Hepatocyte (in vitro differentiated cells): ENCODE measurements around the gene CDH4. TPM values are rescaled to one million over a fixed set of nuclear protein-coding genes. Genes with fewer than 3 reads are reported as not detected.

Experiments used
- DNase-seq: peaks from one replicate; pipeline ENCODE4 v3.0.0-alpha.2; 2016; ENCODE audit warnings: low spot score
- H2AFZ ChIP-seq: fragments of 200-600 bp; sonication (generic); 2 replicates; pipeline ENCODE4 v1.6.0; 2016; ENCODE audit warnings: antibody characterized with exemption, mild to moderate bottlenecking
- H3K27ac ChIP-seq: fragments of 200-600 bp; sonication (generic); 2 replicates; pipeline ENCODE4 v1.5.1; 2016; ENCODE audit warnings: mild to moderate bottlenecking
- H3K27me3 ChIP-seq: fragments of 200-600 bp; sonication (generic); 2 replicates; pipeline ENCODE4 v1.6.1; 2016
- H3K36me3 ChIP-seq: fragments of 200-600 bp; sonication (generic); replicated peaks from 2 replicates; pipeline ENCODE4 v1.5.1; 2016; ENCODE audit warnings: low read depth; ENCODE audit not compliant: insufficient read depth
- H3K4me1 ChIP-seq: fragments of 200-600 bp; sonication (generic); 2 replicates; pipeline ENCODE4 v1.5.1; 2016; ENCODE audit warnings: mild to moderate bottlenecking, moderate library complexity; ENCODE audit not compliant: insufficient read depth
- H3K4me2 ChIP-seq: fragments of 200-600 bp; sonication (generic); 2 replicates; pipeline ENCODE4 v1.6.0; 2016
- H3K4me3 ChIP-seq: fragments of 200-600 bp; sonication (generic); 2 replicates; pipeline ENCODE4 v1.5.1; 2016; ENCODE audit warnings: mild to moderate bottlenecking
- H3K79me2 ChIP-seq: fragments of 200-600 bp; sonication (generic); 2 replicates; pipeline ENCODE4 v1.6.0; 2017; ENCODE audit warnings: mild to moderate bottlenecking
- H3K9me2 ChIP-seq: fragments of 200-600 bp; sonication (generic); replicated peaks from 2 replicates; pipeline ENCODE4 v1.6.0; 2017; ENCODE audit warnings: mild to moderate bottlenecking; ENCODE audit not compliant: insufficient read depth
- H3K9me3 ChIP-seq: fragments of 200-600 bp; sonication (generic); 2 replicates; pipeline ENCODE4 v1.5.1; 2016; ENCODE audit warnings: low read depth, mild to moderate bottlenecking
- H4K20me1 ChIP-seq: fragments of 200-600 bp; sonication (generic); 2 replicates; pipeline ENCODE4 v1.6.0; 2016; ENCODE audit warnings: mild to moderate bottlenecking; ENCODE audit not compliant: insufficient read depth, poor library complexity, severe bottlenecking
- CTCF ChIP-seq: fragments of 200-600 bp; sonication (generic); IDR thresholded peaks from 2 replicates; pipeline ENCODE4 v1.5.1; 2016; ENCODE audit warnings: antibody characterized with exemption, mild to moderate bottlenecking; ENCODE audit not compliant: poor library complexity
- EZH2 ChIP-seq: fragments of 200-600 bp; sonication (generic); IDR thresholded peaks from 2 replicates; pipeline ENCODE4 v1.6.1; 2016; ENCODE audit warnings: antibody characterized with exemption, mild to moderate bottlenecking, borderline replicate concordance
- EZH2phosphoT487 ChIP-seq: fragments of 200-600 bp; sonication (generic); IDR thresholded peaks from one replicate; pipeline ENCODE4 v1.6.1; 2018; ENCODE audit warnings: antibody characterized with exemption, mild to moderate bottlenecking, low read depth, moderate library complexity; ENCODE audit not compliant: unreplicated experiment, severe bottlenecking
- WGBS: methylation state at CpG from one replicate; pipeline ENCODE4 v1.1.6; 2016; ENCODE audit warnings: low lambda C conversion rate; ENCODE audit errors: missing lambda C conversion rate; 5-methylcytosine and 5-hydroxymethylcytosine counted together
- polyA plus RNA-seq: library from polyadenylated mRNA; unstranded; fragments of >200 nt; fragmentation: Nextera tagmentation; extraction: Ambion mirVana; gene quantifications from 2 replicates; pipeline ENCODE4 v1.2.1, GENCODE V29; 2016
- total RNA-seq: library from RNA; depleted of rRNA; stranded (reverse); fragments of >200 nt; gene quantifications from 2 replicates; pipeline ENCODE4 v1.2.3, GENCODE V29; 2014

Gene CDH4
- total and polyA plus RNA-seq, 2 experiments from 2014 or later, result 0.53 to 0.73 TPM

DNA sequence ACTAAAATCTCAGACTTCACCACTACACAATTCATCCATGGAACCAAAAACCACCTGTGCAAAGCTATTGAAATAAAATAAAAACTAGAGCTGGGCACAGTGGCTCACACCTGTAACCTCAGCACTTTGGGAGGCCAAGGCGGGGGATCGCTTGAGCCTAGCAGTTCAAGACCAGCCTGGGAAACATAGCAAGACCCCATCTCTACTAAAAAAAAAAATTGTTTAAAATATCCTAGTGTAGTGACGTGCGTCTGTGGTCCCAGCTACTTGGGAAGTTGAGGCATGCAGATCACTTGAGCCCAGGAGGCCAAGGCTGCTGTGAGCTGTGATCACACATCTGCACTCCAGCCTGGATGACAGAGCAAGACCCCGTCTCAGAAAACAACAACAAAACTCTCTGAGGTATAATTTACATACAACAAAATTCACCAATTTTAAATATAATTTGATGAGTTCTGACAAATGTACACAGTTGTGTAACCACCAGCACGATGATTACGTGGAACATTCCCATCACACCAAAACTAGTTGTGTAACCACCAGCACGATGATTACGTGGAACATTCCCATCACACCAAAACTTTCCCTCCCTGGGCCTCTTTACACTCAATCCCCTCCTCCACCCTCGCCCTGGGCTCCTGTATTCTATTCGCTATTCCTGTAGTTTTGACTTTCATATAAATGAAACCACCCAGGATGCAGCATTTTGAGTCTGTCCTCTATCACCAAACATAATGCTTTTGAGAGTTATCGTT is 706.1 kb downstream of the CDH4 start:
- no peak for TF ChIP-seq EZH2phosphoT487
- no peak for TF ChIP-seq EZH2
- TF ChIP-seq CTCF, result no peak
- 94% methylated on average over 12 of the region's 12 CpGs for WGBS
- Histone ChIP-seq H3K27ac (no peak overlapping the region), H3K27me3 (peaks cover 6% of the 10 kb centered on the region), H2AFZ (no peak overlapping the region), H3K4me3 (no peak overlapping the region), H3K9me2 (no peaks in the 10 kb centered on the region), H4K20me1 (no peaks in the 10 kb centered on the region), H3K4me2 (no peak overlapping the region), H3K9me3 (no peaks in the 10 kb centered on the region), H3K36me3 (no peaks in the 10 kb centered on the region), H3K4me1 (peaks cover 13% of the 10 kb centered on the region), H3K79me2 (no peaks in the 10 kb centered on the region)
- DNase-seq, result no peak

GRCh38 chr20:61958773-61959700 is 707.0 kb downstream of the CDH4 start:
- no peak for TF ChIP-seq EZH2
- no peak for TF ChIP-seq EZH2phosphoT487
- no peak for TF ChIP-seq CTCF
- Histone ChIP-seq H3K27me3 (peaks cover 6% of the 10 kb centered on the region), H3K4me2 (no peak overlapping the region), H3K9me3 (no peaks in the 10 kb centered on the region), H3K27ac (no peak overlapping the region), H3K9me2 (no peaks in the 10 kb centered on the region), H3K79me2 (no peaks in the 10 kb centered on the region), H3K4me1 (peaks cover 13% of the 10 kb centered on the region), H3K4me3 (no peak overlapping the region), H4K20me1 (no peaks in the 10 kb centered on the region), H2AFZ (no peak overlapping the region), H3K36me3 (no peaks in the 10 kb centered on the region)
- no peak for DNase-seq
- 84% methylated on average over 22 of the region's 22 CpGs for WGBS

- H2AFZ ChIP-seq, result no peak overlapping the region
- no peak overlapping the region for H3K4me2 ChIP-seq
- H3K36me3 ChIP-seq, result no peaks in the 10 kb centered on the region
- no peaks in the 10 kb centered on the region for H3K9me3 ChIP-seq
- TF ChIP-seq EZH2phosphoT487 (no peak), EZH2 (no peak), CTCF (no peak)
- H3K4me3 ChIP-seq, result no peak overlapping the region
- H3K27ac ChIP-seq, result no peak overlapping the region
- H3K79me2 ChIP-seq, result no peaks in the 10 kb centered on the region
- 94% methylated on average over 12 of the region's 12 CpGs for WGBS
- no peaks in the 10 kb centered on the region for H4K20me1 ChIP-seq
- no peaks in the 10 kb centered on the region for H3K27me3 ChIP-seq
- no peak for DNase-seq
- peaks cover 13% of the 10 kb centered on the region for H3K4me1 ChIP-seq
- H3K9me2 ChIP-seq, result no peaks in the 10 kb centered on the region
Measured at GRCh38 chr20:61960836-61961235, 708.8 kb downstream of the CDH4 start.
